ENCODE measurements around the gene DHRS4. TPM values are rescaled to one million over a fixed set of nuclear protein-coding genes. Genes with fewer than 3 reads are reported as not detected.
"Not testable (repeated sequence)": the region's sequence is repeated elsewhere in the genome, so short reads cannot be mapped to it uniquely, and the experiment has no call there.

The DHRS4 gene
- total RNA-seq, 1 donor from 2014 or later: 26.9 TPM

GRCh38 chr14:23970283-23970659 is 16.7 kb downstream of the DHRS4 start:
- intact Hi-C loops (cut with micrococcal nuclease); ATAC-seq; DNase-seq: not testable (repeated sequence)

- ATAC-seq; DNase-seq; intact Hi-C loops (cut with micrococcal nuclease): not testable (repeated sequence)
Observed at GRCh38 chr14:23973178-23973577, 19.6 kb downstream of the DHRS4 start.

- intact Hi-C loops (cut with micrococcal nuclease): not testable (repeated sequence)
Observed at GRCh38 chr14:23974041-23974440, 20.5 kb downstream of the DHRS4 start.

GRCh38 chr14:23977208-23977607 is 23.6 kb downstream of the DHRS4 start:
- intact Hi-C loops (cut with micrococcal nuclease): not testable (repeated sequence)
- ATAC-seq (peak; percentile 79), DNase-seq (peak; percentile 41)

More at GRCh38 chr14:23974041-23974440, 20.5 kb downstream of the DHRS4 start:
- not testable (repeated sequence) for DNase-seq, ATAC-seq

- DNase-seq; intact Hi-C loops (cut with micrococcal nuclease): not testable (repeated sequence)
Observed at GRCh38 chr14:23981951-23982813, 28.6 kb downstream of the DHRS4 start.

GRCh38 chr14:23984891-23985602 is 31.5 kb downstream of the DHRS4 start:
- DNase-seq: no peak
- intact Hi-C loops (cut with micrococcal nuclease): no loop called here
- peak; percentile 66 for ATAC-seq

More at GRCh38 chr14:23981951-23982813, 28.6 kb downstream of the DHRS4 start:
- not testable (repeated sequence) for ATAC-seq

- DNase-seq; ATAC-seq; intact Hi-C loops (cut with micrococcal nuclease): not testable (repeated sequence)
Observed at GRCh38 chr14:23988223-23988606, 34.6 kb downstream of the DHRS4 start.

- DNase-seq (peak; percentile 89), ATAC-seq (peak; percentile 89)
- intact Hi-C loops (cut with micrococcal nuclease): not testable (repeated sequence)
Observed at GRCh38 chr14:23988607-23989363, 35.2 kb downstream of the DHRS4 start, which contains the start of gene DHRS4L2. DHRS4L2 (plus strand) TSS chr14:23988929; CDS start chr14:23988948, 19 bp downstream.

GRCh38 chr14:23989734-23990445 is 36.3 kb downstream of the DHRS4 start:
- ATAC-seq; intact Hi-C loops (cut with micrococcal nuclease); DNase-seq: not testable (repeated sequence)

GRCh38 chr14:23990961-23991360 is 37.4 kb downstream of the DHRS4 start:
- ATAC-seq; DNase-seq; intact Hi-C loops (cut with micrococcal nuclease): not testable (repeated sequence)

- intact Hi-C loops (cut with micrococcal nuclease); ATAC-seq; DNase-seq: not testable (repeated sequence)
Observed at GRCh38 chr14:23993042-23993441, 39.5 kb downstream of the DHRS4 start.

- intact Hi-C loops (cut with micrococcal nuclease); ATAC-seq; DNase-seq: not testable (repeated sequence)
Observed at GRCh38 chr14:23996009-23996408, 42.4 kb downstream of the DHRS4 start.

- DNase-seq; ATAC-seq; intact Hi-C loops (cut with micrococcal nuclease): not testable (repeated sequence)
Observed at GRCh38 chr14:23996825-23997224, 43.3 kb downstream of the DHRS4 start.

- ATAC-seq; DNase-seq; intact Hi-C loops (cut with micrococcal nuclease): not testable (repeated sequence)
Observed at GRCh38 chr14:23999640-24000039, 46.1 kb downstream of the DHRS4 start.

- intact Hi-C loops (cut with micrococcal nuclease); DNase-seq; ATAC-seq: not testable (repeated sequence)
Observed at GRCh38 chr14:24001078-24001477, 47.5 kb downstream of the DHRS4 start.

GRCh38 chr14:24001679-24002078 is 48.1 kb downstream of the DHRS4 start:
- intact Hi-C loops (cut with micrococcal nuclease); ATAC-seq; DNase-seq: not testable (repeated sequence)

GRCh38 chr14:24006471-24006816 is 52.9 kb downstream of the DHRS4 start:
- intact Hi-C loops (cut with micrococcal nuclease): not testable (repeated sequence)

More at GRCh38 chr14:24006471-24006816, 52.9 kb downstream of the DHRS4 start:
- peak; percentile 52 for ATAC-seq
- not testable (repeated sequence) for DNase-seq

Data from left ventricle myocardium superior (tissue), 1 donor.